ENCODE measurements around the gene RASSF8.

RASSF8 gene

DNA sequence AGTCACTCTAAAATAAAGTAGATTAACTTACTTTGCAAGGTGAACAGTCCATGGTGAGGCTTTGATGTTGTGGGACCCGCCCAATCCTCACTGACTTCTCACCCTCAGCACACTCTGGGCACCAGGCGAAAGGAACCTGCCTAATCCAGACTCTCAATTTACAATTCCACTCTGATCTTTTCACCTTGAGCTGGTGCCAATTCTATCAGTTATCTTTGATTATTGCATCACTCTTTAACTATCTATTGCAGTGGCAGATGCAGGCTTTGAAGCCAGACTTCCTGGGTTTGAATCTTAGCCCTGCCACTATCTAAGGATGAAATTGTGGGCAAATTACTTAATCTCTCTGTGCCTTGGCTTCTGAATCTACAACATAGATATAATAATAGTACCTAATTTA lies 18.9 kb upstream of the RASSF8 start:
- peaks cover 8% of the 10 kb centered on the region for H3K4me1 ChIP-seq (ENCODE audit: insufficient read depth, low read length)
- H3K36me3 ChIP-seq (ENCODE audit: insufficient read depth, low read depth, low read length), result no peaks in the 10 kb centered on the region
- H3K27me3 ChIP-seq (ENCODE audit: insufficient read depth, low read length), result no peaks in the 10 kb centered on the region
- no peak overlapping the region for H3K4me3 ChIP-seq (ENCODE audit: low read length)
- H3K9ac ChIP-seq (ENCODE audit: low read depth, low read length), result no peak overlapping the region
- no peak overlapping the region for H3K27ac ChIP-seq (ENCODE audit: low read length)
- no peaks in the 10 kb centered on the region for H3K9me3 ChIP-seq (ENCODE audit: insufficient read depth, low read depth, low read length)

DNA sequence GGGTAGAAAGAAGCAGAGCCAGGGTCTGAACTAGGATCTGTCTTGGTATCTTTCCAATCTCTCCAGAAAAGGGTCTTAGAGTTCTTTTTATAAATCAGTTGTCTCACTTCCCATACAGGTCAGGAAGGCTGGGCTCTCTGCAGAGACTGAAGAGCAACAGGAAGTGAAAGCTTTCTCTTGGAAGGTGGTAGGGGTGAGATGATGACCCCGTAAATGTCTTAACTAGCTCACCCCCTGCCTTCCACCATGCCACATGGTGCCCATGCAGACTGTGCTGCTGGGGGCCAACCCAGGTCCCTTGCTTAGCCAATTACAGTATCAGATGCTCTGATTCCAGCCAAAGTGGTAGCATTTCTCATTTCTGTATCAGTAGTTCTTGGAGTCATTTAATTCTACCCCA lies 17.6 kb upstream of the RASSF8 start:
- H3K4me3 ChIP-seq (ENCODE audit: low read length), result no peak overlapping the region
- H3K27ac ChIP-seq (ENCODE audit: low read length), result no peak overlapping the region
- no peak overlapping the region for H3K9ac ChIP-seq (ENCODE audit: low read depth, low read length)
- no peaks in the 10 kb centered on the region for H3K27me3 ChIP-seq (ENCODE audit: insufficient read depth, low read length)
- peaks cover 8% of the 10 kb centered on the region for H3K4me1 ChIP-seq (ENCODE audit: insufficient read depth, low read length)
- H3K36me3 ChIP-seq (ENCODE audit: insufficient read depth, low read depth, low read length), result no peaks in the 10 kb centered on the region
- no peaks in the 10 kb centered on the region for H3K9me3 ChIP-seq (ENCODE audit: insufficient read depth, low read depth, low read length)

DNA sequence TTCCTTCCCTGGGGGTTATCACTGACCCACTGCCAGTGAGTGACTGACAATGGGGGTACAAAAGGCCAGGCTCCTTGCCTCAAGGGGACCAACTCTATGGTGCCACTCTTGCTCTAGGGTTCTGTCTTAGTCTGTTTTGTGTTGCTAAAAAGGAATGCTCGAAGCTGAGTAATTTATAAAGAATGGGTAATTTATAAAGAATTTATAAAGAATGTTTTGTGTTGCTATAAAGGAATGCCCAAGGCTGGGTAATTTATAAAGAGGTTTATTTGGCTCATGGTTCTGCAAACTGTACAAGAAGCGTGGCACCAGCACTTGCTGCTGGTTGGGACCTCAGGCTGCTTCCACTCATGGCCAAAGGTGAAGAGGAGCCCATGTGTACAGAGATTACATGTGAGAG lies 15.8 kb upstream of the RASSF8 start:
- Histone ChIP-seq H3K27me3 (ENCODE audit: insufficient read depth, low read length) (no peaks in the 10 kb centered on the region), H3K36me3 (ENCODE audit: insufficient read depth, low read depth, low read length) (no peaks in the 10 kb centered on the region), H3K4me3 (ENCODE audit: low read length) (no peak overlapping the region), H3K27ac (ENCODE audit: low read length) (no peak overlapping the region), H3K4me1 (ENCODE audit: insufficient read depth, low read length) (peaks cover 8% of the 10 kb centered on the region), H3K9me3 (ENCODE audit: insufficient read depth, low read depth, low read length) (no peaks in the 10 kb centered on the region), H3K9ac (ENCODE audit: low read depth, low read length) (no peak overlapping the region)

DNA sequence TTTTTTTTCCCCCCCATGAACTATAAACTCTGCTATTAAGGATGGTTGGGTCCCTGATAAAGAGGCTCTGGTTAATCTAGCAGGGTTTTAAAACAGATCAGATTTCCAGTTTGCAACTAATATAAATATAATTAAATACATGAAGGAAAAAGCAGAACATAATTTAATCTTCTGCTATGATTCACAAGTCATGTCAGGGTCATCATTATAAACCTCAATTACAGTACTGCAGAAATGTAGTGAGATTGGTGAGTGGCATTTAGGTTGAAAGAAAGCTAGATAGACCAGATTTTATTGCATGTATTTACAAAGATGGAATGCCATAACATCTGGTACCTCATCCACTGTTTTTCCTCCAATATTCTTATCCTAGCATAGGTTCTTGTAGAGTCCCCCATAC lies 14.5 kb upstream of the RASSF8 start:
- H3K9ac ChIP-seq (ENCODE audit: low read depth, low read length), result no peak overlapping the region
- H3K9me3 ChIP-seq (ENCODE audit: insufficient read depth, low read depth, low read length), result no peaks in the 10 kb centered on the region
- H3K27me3 ChIP-seq (ENCODE audit: insufficient read depth, low read length), result no peaks in the 10 kb centered on the region
- no peak overlapping the region for H3K4me3 ChIP-seq (ENCODE audit: low read length)
- peaks cover 7% of the 10 kb centered on the region; the same call in 1 of the 2 replicates for H3K4me1 ChIP-seq (ENCODE audit: insufficient read depth, low read length)
- no peak overlapping the region for H3K27ac ChIP-seq (ENCODE audit: low read length)
- no peaks in the 10 kb centered on the region for H3K36me3 ChIP-seq (ENCODE audit: insufficient read depth, low read depth, low read length)

DNA sequence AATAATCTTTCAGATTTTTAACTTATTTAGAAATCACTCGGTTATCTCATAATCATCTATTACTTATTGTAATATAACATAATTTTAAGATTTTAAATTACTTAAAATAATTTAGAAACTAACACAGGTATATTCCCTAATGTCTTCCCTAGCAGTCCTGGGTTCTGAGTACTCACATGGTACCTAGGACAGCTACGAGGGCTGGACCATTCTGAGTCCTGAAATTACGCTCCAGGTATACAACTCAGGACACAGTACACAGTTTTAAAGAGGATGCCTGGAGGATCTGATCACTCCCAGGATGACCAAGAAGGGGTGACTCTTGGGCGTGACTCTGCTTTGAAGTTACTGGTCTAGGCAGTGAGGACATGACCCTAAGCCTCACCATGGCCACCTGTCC lies 9.1 kb upstream of the RASSF8 start:
- no peaks in the 10 kb centered on the region for H3K27me3 ChIP-seq (ENCODE audit: insufficient read depth, low read length)
- H3K27ac ChIP-seq (ENCODE audit: low read length), result no peak overlapping the region
- H3K9me3 ChIP-seq (ENCODE audit: insufficient read depth, low read depth, low read length), result no peaks in the 10 kb centered on the region
- no peak overlapping the region for H3K4me3 ChIP-seq (ENCODE audit: low read length)
- H3K4me1 ChIP-seq (ENCODE audit: insufficient read depth, low read length), result no peaks in the 10 kb centered on the region
- H3K36me3 ChIP-seq (ENCODE audit: insufficient read depth, low read depth, low read length), result no peaks in the 10 kb centered on the region
- no peak overlapping the region for H3K9ac ChIP-seq (ENCODE audit: low read depth, low read length)

DNA sequence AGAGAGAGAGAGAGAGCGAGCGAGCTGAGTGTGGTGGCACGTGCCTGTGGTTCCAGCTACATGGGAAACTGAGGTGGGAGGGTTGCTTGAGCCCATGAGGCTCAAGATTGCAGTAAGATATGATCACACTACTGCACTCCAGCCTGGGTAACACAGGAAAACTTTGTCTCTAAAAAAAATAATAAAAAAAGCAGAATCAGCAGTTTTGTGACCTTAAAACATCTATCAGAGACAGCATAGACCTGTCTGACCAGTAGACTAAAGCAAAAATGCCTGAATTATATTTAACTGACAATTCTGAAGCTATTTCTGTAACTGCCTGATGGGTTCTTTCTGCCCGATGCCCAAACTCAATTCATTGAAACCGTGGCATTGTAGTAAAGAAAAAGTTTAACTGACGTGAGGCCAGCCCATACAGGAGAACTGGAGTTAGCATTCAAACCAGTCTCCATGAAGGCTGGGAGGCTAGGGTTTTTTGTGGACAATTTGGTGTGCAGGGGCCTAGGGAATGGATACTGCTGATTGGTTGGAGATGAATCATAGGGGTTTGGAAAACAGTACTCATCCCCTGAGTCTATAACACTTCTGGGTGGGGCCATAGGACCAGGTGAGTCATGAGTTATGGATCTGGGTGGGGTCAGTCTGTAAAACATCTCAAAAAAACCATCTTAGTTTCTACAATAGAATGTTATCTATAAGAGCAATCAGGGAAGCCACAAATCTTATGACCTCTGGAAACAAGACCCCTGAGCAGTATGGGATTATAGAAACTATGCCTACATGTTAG lies 8.0 kb upstream of the RASSF8 start:
- Histone ChIP-seq H3K27ac (ENCODE audit: low read length) (no peak overlapping the region), H3K9me3 (ENCODE audit: insufficient read depth, low read depth, low read length) (no peaks in the 10 kb centered on the region; the same call in 1 of the 2 replicates), H3K4me1 (ENCODE audit: insufficient read depth, low read length) (no peaks in the 10 kb centered on the region), H3K4me3 (ENCODE audit: low read length) (no peak overlapping the region), H3K27me3 (ENCODE audit: insufficient read depth, low read length) (no peaks in the 10 kb centered on the region), H3K36me3 (ENCODE audit: insufficient read depth, low read depth, low read length) (0 out of 2 replicates have a peak, but pooled peaks cover 2% of the 10 kb centered on the region), H3K9ac (ENCODE audit: low read depth, low read length) (no peak overlapping the region)

DNA sequence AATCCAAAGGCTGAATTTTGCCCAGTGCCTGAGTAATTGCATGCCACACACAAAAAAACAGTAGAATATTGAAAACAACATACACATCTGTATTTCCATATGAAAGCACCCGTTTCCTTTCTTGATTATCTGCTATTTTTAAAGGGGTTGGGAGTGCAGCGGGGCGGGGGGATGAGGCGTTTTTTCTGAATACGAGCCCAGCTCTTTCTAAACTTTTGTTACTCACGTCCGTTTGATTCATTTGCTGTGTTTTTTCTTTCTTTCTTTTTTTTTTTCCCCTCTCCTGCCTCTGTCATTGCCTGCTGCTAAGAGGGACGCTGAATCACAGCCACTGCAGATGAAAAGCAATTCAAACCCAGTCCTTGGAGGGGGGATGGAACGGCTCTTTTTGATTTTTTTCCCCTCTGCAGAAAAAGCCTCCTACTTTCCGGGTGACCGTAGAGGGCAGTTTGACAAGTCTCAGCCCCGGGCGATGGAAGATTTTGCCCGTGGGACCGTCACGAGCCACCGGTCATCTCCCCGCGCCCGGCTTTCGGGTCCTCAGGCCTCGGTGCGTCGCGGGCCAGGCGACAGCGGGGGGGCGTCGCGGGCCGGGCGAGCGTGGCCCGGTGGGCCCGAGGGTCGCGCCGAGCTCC lies 572 bp upstream of the RASSF8 start:
- Histone ChIP-seq H3K27ac (ENCODE audit: low read length) (peak overlapping the region; percentile 25), H3K36me3 (ENCODE audit: insufficient read depth, low read depth, low read length) (peaks cover 6% of the 10 kb centered on the region; the same call in 1 of the 2 replicates)

DNA sequence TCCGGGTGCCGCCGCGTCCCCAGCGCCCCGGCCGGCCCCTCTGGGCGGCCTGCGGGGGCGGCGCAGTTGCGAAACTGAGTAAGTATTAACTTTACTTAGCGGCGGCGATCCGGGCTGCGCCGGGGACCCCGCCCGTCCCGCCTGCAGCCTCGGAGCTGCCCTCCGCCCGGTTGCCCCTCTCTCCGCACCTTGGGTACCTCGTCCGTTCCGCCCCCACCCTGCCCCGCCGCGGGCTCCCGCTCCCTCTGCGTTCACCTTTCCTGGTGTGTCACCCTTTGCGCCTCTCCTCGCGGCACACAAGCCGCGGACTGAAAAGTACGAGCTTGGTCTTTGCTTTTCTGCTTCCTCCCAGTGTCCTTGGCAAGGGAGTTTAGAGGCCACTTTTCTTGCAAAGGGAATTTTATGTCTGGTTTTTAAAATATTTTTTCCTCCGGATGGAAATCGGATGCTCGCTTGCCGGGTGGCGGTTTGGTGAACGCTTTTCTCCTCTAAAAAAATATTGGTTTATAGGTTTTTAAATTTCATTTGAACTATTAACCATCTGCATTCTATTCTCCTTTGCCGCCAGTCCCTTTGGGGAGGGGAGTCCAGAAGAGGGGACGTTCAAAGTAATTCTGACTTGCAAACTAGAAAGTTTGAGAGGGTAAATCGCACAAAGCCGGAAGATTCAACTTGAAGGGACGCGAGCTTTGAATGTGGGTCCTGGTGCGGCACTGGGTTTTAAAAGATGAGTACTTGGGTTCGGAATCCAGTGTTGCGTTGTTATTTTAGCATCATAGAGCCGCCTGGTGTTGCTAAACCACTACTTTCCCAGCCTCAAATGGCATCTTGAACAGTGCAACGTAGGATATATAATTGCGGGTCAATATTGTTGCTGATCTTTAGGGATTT lies 834 bp downstream of the RASSF8 start:
- Histone ChIP-seq H3K36me3 (ENCODE audit: insufficient read depth, low read depth, low read length) (peaks cover 13% of the 10 kb centered on the region; the same call in 1 of the 2 replicates), H3K4me1 (ENCODE audit: insufficient read depth, low read length) (peaks cover 20% of the 10 kb centered on the region; the same call in 1 of the 2 replicates), H3K27ac (ENCODE audit: low read length) (no peak overlapping the region), H3K9ac (ENCODE audit: low read depth, low read length) (peak overlapping the region; percentile 82), H3K9me3 (ENCODE audit: insufficient read depth, low read depth, low read length) (no peaks in the 10 kb centered on the region; the same call in 1 of the 2 replicates), H3K27me3 (ENCODE audit: insufficient read depth, low read length) (no peaks in the 10 kb centered on the region; the same call in 1 of the 2 replicates), H3K4me3 (ENCODE audit: low read length) (peak overlapping the region; percentile 76)

More for the DNA sequence above, 572 bp upstream of the RASSF8 start:
- H3K27me3 ChIP-seq (ENCODE audit: insufficient read depth, low read length), result no peaks in the 10 kb centered on the region; the same call in 1 of the 2 replicates
- peak overlapping the region; percentile 79 for H3K4me3 ChIP-seq (ENCODE audit: low read length)
- peak overlapping the region; percentile 82; the same call in 1 of the 2 replicates for H3K9ac ChIP-seq (ENCODE audit: low read depth, low read length)
- H3K4me1 ChIP-seq (ENCODE audit: insufficient read depth, low read length), result peaks cover 8% of the 10 kb centered on the region; the same call in 1 of the 2 replicates
- H3K9me3 ChIP-seq (ENCODE audit: insufficient read depth, low read depth, low read length), result no peaks in the 10 kb centered on the region; the same call in 1 of the 2 replicates

DNA sequence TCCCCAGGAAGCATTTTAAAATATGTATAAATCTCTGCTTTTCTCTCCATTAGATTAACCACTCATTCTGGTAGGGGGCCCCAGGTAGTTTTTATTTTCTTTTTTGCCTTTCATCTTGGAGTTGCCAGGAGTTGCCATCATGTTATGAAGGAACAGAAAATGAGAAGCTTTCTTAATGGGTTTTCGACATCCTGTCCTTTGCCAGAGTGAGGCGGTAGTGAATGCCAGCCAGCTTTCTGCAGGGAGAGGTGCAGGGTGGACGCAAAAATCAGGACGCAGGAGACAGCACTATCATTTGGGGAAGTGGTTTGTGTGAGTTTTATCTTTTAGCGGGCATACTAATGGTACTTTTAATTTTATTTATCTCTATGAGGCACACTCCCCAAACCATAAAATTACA lies 1.7 kb downstream of the RASSF8 start:
- Histone ChIP-seq H3K36me3 (ENCODE audit: insufficient read depth, low read depth, low read length) (peaks cover 14% of the 10 kb centered on the region; the same call in 1 of the 2 replicates), H3K4me3 (ENCODE audit: low read length) (peak overlapping the region; percentile 76), H3K27ac (ENCODE audit: low read length) (no peak overlapping the region), H3K9ac (ENCODE audit: low read depth, low read length) (peak overlapping the region; percentile 82; the same call in 1 of the 2 replicates), H3K9me3 (ENCODE audit: insufficient read depth, low read depth, low read length) (no peaks in the 10 kb centered on the region; the same call in 1 of the 2 replicates), H3K27me3 (ENCODE audit: insufficient read depth, low read length) (no peaks in the 10 kb centered on the region; the same call in 1 of the 2 replicates), H3K4me1 (ENCODE audit: insufficient read depth, low read length) (peaks cover 20% of the 10 kb centered on the region; the same call in 1 of the 2 replicates)

DNA sequence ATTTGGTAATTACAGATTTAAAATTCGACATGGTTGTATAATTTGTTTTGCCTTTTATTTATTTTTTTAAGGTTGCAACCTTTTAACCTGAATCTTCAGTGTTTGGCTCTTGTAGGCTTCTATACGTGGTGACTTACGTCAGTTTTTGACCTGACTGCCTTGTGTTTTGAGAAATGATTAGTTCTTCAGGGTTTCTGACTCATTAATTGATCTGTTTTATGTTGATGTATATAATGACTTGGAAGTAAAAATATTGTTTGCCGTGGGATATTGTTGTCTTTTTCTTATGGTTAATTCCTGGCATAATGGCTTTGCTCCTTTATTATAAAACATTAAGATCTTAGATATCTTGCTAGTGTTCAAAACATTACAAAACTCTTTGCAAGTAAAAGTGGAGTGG lies 2.5 kb downstream of the RASSF8 start:
- Histone ChIP-seq H3K9ac (ENCODE audit: low read depth, low read length) (no peak overlapping the region), H3K36me3 (ENCODE audit: insufficient read depth, low read depth, low read length) (peaks cover 8% of the 10 kb centered on the region; the same call in 1 of the 2 replicates), H3K9me3 (ENCODE audit: insufficient read depth, low read depth, low read length) (no peaks in the 10 kb centered on the region), H3K27me3 (ENCODE audit: insufficient read depth, low read length) (no peaks in the 10 kb centered on the region; the same call in 1 of the 2 replicates), H3K4me1 (ENCODE audit: insufficient read depth, low read length) (peaks cover 20% of the 10 kb centered on the region; the same call in 1 of the 2 replicates), H3K27ac (ENCODE audit: low read length) (no peak overlapping the region), H3K4me3 (ENCODE audit: low read length) (peak overlapping the region; percentile 76; the same call in 1 of the 2 replicates)

All from iPS-20b (cell line).